H1 (cell line): ENCODE measurements around the gene CORO7. TPM values are rescaled to one million over a fixed set of nuclear protein-coding genes. Genes with fewer than 3 reads are reported as not detected.

ENCODE experiments used
- CTCF ChIA-PET: fragments of 300-600 bp; sonication (Branson Sonifier 250); formaldehyde crosslinking; loops from one replicate; lab custom pipeline; 2021; ENCODE audit not compliant: partially characterized antibody; lab: Charles Lee
- POLR2A ChIA-PET: fragments of 300-600 bp; sonication (Branson Sonifier 250); formaldehyde crosslinking; loops from one replicate; lab custom pipeline; 2021; ENCODE audit warnings: inconsistent platforms; ENCODE audit not compliant: partially characterized antibody; lab: Charles Lee
- DNase-seq, 2 experiments: peaks; one replicate each; pipeline versions ENCODE4 v3.0.0 to v3.0.0-alpha.2; 2010 to 2022; ENCODE audit warnings: low spot score in 2 of 2, low read depth in 1 of 2, mixed read lengths in 1 of 2
- FAIRE-seq: peaks from 2 replicates; lab custom pipeline; 2011; peaks lifted over from hg19 to GRCh38; lab: Jason Lieb, UNC
- H2AFZ ChIP-seq: 2 replicates; pipeline ENCODE4 v1.8.1; 2012; ENCODE audit warnings: low read length, inconsistent platforms
- H2AK5ac ChIP-seq: 2 replicates; pipeline ENCODE4 v1.6.1; 2013; ENCODE audit warnings: low read depth, low read length
- H2BK120ac ChIP-seq: replicated peaks from 2 replicates; pipeline ENCODE3; 2013; ENCODE audit warnings: low read depth, low read length, inconsistent platforms
- H2BK12ac ChIP-seq: 2 replicates; pipeline ENCODE4 v1.6.1; 2013; ENCODE audit warnings: low read depth, low read length
- H2BK15ac ChIP-seq: 2 replicates; pipeline ENCODE4 v1.6.1; 2013; ENCODE audit warnings: low read length
- H2BK20ac ChIP-seq: 2 replicates; pipeline ENCODE4 v1.6.1; 2013; ENCODE audit warnings: low read length
- H2BK5ac ChIP-seq: 2 replicates; pipeline ENCODE4 v1.6.1; 2013; ENCODE audit warnings: low read depth, low read length
- H3K14ac ChIP-seq: 2 replicates; pipeline ENCODE4 v1.6.1; 2013; ENCODE audit warnings: inconsistent platforms; ENCODE audit not compliant: insufficient read length
- H3K18ac ChIP-seq: 2 replicates; pipeline ENCODE4 v1.6.1; 2013; ENCODE audit warnings: low read length; ENCODE audit errors: extremely low read depth
- H3K23ac ChIP-seq: 2 replicates; pipeline ENCODE4 v1.6.1; 2013; ENCODE audit warnings: inconsistent platforms; ENCODE audit not compliant: insufficient read length
- H3K23me2 ChIP-seq: 2 replicates; pipeline ENCODE4 v1.6.1; 2013; ENCODE audit warnings: low read depth, low read length
- H3K27ac ChIP-seq: 2 replicates; pipeline ENCODE4 v1.6.1; 2011; ENCODE audit warnings: low read depth, low read length, inconsistent platforms
- H3K27me3 ChIP-seq, 4 experiments: replicated peaks in 1 of 4; 1 replicate in 1 of 4; 2 replicates in 3 of 4; pipeline versions ENCODE4 v1.6.1 to v1.8.1; 2011 to 2013; ENCODE audit warnings: low read length in 3 of 4, mild to moderate bottlenecking in 3 of 4, inconsistent platforms in 2 of 4, mixed read lengths in 2 of 4, moderate library complexity in 1 of 4; ENCODE audit not compliant: control insufficient read depth in 3 of 4, insufficient read depth in 3 of 4; ENCODE audit errors: extremely low read depth in 1 of 4
- H3K36me3 ChIP-seq, 4 experiments: 2 replicates each; pipeline versions ENCODE4 v1.6.1 to v1.8.1; 2011 to 2013; ENCODE audit warnings: mild to moderate bottlenecking in 4 of 4, low read length in 3 of 4, moderate library complexity in 2 of 4, control low read depth in 1 of 4, inconsistent platforms in 1 of 4; ENCODE audit not compliant: insufficient read depth in 4 of 4, control insufficient read depth in 2 of 4
- H3K4ac ChIP-seq: replicated peaks from 2 replicates; pipeline ENCODE3; 2013; ENCODE audit warnings: low read length, low read depth, mixed read lengths, inconsistent platforms; ENCODE audit not compliant: insufficient read length
- H3K4me1 ChIP-seq, 4 experiments: replicated peaks in 1 of 4; 1 replicate in 1 of 4; 2 replicates in 3 of 4; pipeline versions ENCODE4 v1.6.1 to v1.8.1; 2011 to 2013; ENCODE audit warnings: low read length in 3 of 4, inconsistent platforms in 2 of 4, mixed read lengths in 1 of 4; ENCODE audit not compliant: insufficient read depth in 4 of 4, control insufficient read depth in 3 of 4
- H3K4me2 ChIP-seq, 2 experiments: 2 replicates each; pipeline versions ENCODE4 v1.6.1 to v1.8.1; 2011 to 2013; ENCODE audit warnings: low read depth in 2 of 2, low read length in 2 of 2, control low read depth in 1 of 2, inconsistent platforms in 1 of 2, mild to moderate bottlenecking in 1 of 2; ENCODE audit not compliant: insufficient read depth in 1 of 2
- H3K4me3 ChIP-seq, 4 experiments: fragments of 200-600, 300-600 bp in 1 of 4; sonication (generic), shearing (Covaris generic), sonication (Bioruptor Twin) in 1 of 4; 2 replicates each; pipeline versions ENCODE4 v1.5.1 to v1.8.1; 2011 to 2016; ENCODE audit warnings: low read length in 4 of 4, low read depth in 3 of 4, control low read depth in 2 of 4, inconsistent platforms in 2 of 4, mild to moderate bottlenecking in 2 of 4, mixed read lengths in 1 of 4, moderate library complexity in 1 of 4; ENCODE audit not compliant: insufficient read depth in 2 of 4; ENCODE audit errors: extremely low read depth in 1 of 4
- H3K56ac ChIP-seq: replicated peaks from 2 replicates; pipeline ENCODE3; 2013; ENCODE audit warnings: low read depth, mild to moderate bottlenecking, mixed read lengths, low read length, inconsistent platforms; ENCODE audit not compliant: insufficient read length
- H3K79me1 ChIP-seq: 2 replicates; pipeline ENCODE4 v1.6.1; 2013; ENCODE audit warnings: low read depth, low read length, control low read depth
- H3K79me2 ChIP-seq, 2 experiments: 2 replicates each; pipeline versions ENCODE4 v1.6.1 to v1.8.1; 2012 to 2013; ENCODE audit warnings: low read length in 2 of 2, mild to moderate bottlenecking in 2 of 2, inconsistent platforms in 1 of 2; ENCODE audit not compliant: insufficient read depth in 2 of 2, control insufficient read depth in 1 of 2
- H3K9ac ChIP-seq, 4 experiments: replicated peaks in 1 of 4; 1 replicate in 1 of 4; 2 replicates in 3 of 4; pipeline versions ENCODE4 v1.6.1 to v1.8.1; 2011 to 2013; ENCODE audit warnings: low read depth in 3 of 4, low read length in 3 of 4, control low read depth in 2 of 4, mild to moderate bottlenecking in 2 of 4, moderate library complexity in 2 of 4, inconsistent platforms in 1 of 4; ENCODE audit errors: extremely low read depth in 1 of 4
- H3K9me3 ChIP-seq, 2 experiments: 2 replicates each; pipeline versions ENCODE4 v1.6.1 to v1.8.1; 2012 to 2013; ENCODE audit warnings: mild to moderate bottlenecking in 2 of 2, moderate library complexity in 2 of 2, control low read depth in 1 of 2, inconsistent platforms in 1 of 2, low read depth in 1 of 2, low read length in 1 of 2, mixed read lengths in 1 of 2; ENCODE audit not compliant: insufficient read depth in 2 of 2
- H4K20me1 ChIP-seq, 2 experiments: replicated peaks in 1 of 2; 2 replicates each; pipeline versions ENCODE3 to v1.8.1; 2011 to 2013; ENCODE audit warnings: inconsistent platforms in 2 of 2, low read length in 2 of 2, mild to moderate bottlenecking in 1 of 2; ENCODE audit not compliant: insufficient read depth in 2 of 2, control insufficient read depth in 1 of 2
- H4K5ac ChIP-seq: 2 replicates; pipeline ENCODE4 v1.6.1; 2013; ENCODE audit warnings: low read length, low read depth, mixed read lengths, inconsistent platforms; ENCODE audit not compliant: insufficient read length
- H4K8ac ChIP-seq: 2 replicates; pipeline ENCODE4 v1.8.0; 2013; ENCODE audit warnings: mild to moderate bottlenecking, moderate library complexity, low read length, inconsistent platforms; ENCODE audit not compliant: insufficient read depth; ENCODE audit errors: extremely low read depth
- H4K91ac ChIP-seq: replicated peaks from 2 replicates; pipeline ENCODE3; 2013; ENCODE audit warnings: low read length, mixed read lengths, inconsistent platforms; ENCODE audit not compliant: insufficient read length
- BCL11A ChIP-seq, 2 experiments: IDR thresholded peaks; one replicate each; pipeline ENCODE4 v1.6.1; 2011; ENCODE audit warnings: low read depth in 2 of 2, low read length in 2 of 2, mild to moderate bottlenecking in 2 of 2
- CTCF ChIP-seq, 3 experiments: IDR thresholded peaks; 1 replicate in 2 of 3; 2 replicates in 1 of 3; pipeline versions ENCODE4 v1.5.1 to v1.6.1; 2011; ENCODE audit warnings: low read length in 3 of 3, mild to moderate bottlenecking in 3 of 3, inconsistent platforms in 2 of 3, low read depth in 1 of 3, moderate library complexity in 1 of 3; ENCODE audit not compliant: insufficient read depth in 1 of 3; ENCODE audit errors: control extremely low read depth in 1 of 3
- POU5F1 ChIP-seq: IDR thresholded peaks from 2 replicates; pipeline ENCODE4 v1.6.1; 2011; ENCODE audit warnings: low read depth, mild to moderate bottlenecking, low read length, moderate library complexity
- RAD21 ChIP-seq, 2 experiments: IDR thresholded peaks in 1 of 2; conservative IDR thresholded peaks in 1 of 2; 2 replicates each; pipeline ENCODE4 v1.6.1; 2011; ENCODE audit warnings: low read depth in 2 of 2, low read length in 2 of 2, improper control_type of control experiment in 1 of 2, inconsistent platforms in 1 of 2, mild to moderate bottlenecking in 1 of 2, moderate library complexity in 1 of 2
- RFX5 ChIP-seq: IDR thresholded peaks from 2 replicates; pipeline ENCODE4 v1.6.1; 2011; ENCODE audit warnings: low read depth, low read length, improper control_type of control experiment, borderline replicate concordance
- SIN3A ChIP-seq, 2 experiments: IDR thresholded peaks in 1 of 2; conservative IDR thresholded peaks in 1 of 2; 2 replicates each; pipeline ENCODE4 v1.6.1; 2011 to 2012; ENCODE audit warnings: low read length in 2 of 2, improper control_type of control experiment in 1 of 2, low read depth in 1 of 2, mild to moderate bottlenecking in 1 of 2
- SP2 ChIP-seq: IDR thresholded peaks from 2 replicates; pipeline ENCODE4 v1.6.1; 2012; ENCODE audit warnings: mild to moderate bottlenecking, low read length, inconsistent platforms
- USF2 ChIP-seq: IDR thresholded peaks from 2 replicates; pipeline ENCODE4 v1.6.1; 2011; ENCODE audit warnings: low read length, improper control_type of control experiment
- WGBS, 2 experiments: shearing (Covaris generic) in 1 of 2; methylation state at CpG; one replicate each; pipeline versions ENCODE4 v1.1.6 to v1.1.7; 2013 to 2015; ENCODE audit warnings: low lambda C conversion rate in 2 of 2, mixed read lengths in 2 of 2, inconsistent platforms in 1 of 2, low coverage in 1 of 2, missing lambda C conversion rate in 1 of 2; ENCODE audit not compliant: insufficient replicate concordance in 2 of 2, insufficient coverage in 1 of 2, insufficient read length in 1 of 2; ENCODE audit errors: extremely low coverage in 1 of 2, missing lambda C conversion rate in 1 of 2; 5-methylcytosine and 5-hydroxymethylcytosine counted together
- polyA plus RNA-seq, 7 experiments: library from polyadenylated mRNA; depleted of rRNA in 3 of 7; stranded (reverse) in 5 of 7; unstranded in 2 of 7; fragments of >200 nt in 5 of 7; fragments of 200-250 nt in 2 of 7; gene quantifications; 1 replicate in 5 of 7; 2 replicates in 1 of 7; 4 replicates in 1 of 7; pipeline versions ENCODE4 v1.2.1 to v1.2.3, GENCODE V29; 2011 to 2013; ENCODE audit warnings: missing spikeins in 2 of 7, mixed read lengths in 2 of 7
- total RNA-seq: library from RNA; stranded (reverse); fragmentation: NEBNext Ultra II Directional; extraction: Animal tissue kit (Norgen Biotek cat#: 25700); gene quantifications from 2 replicates; pipeline ENCODE4 v1.2.1, GENCODE V29; 2021

CORO7 gene
- total and polyA plus RNA-seq, 2 of the 8 experiments (the other 6 are each of a cell fraction or from before 2014, with no cell fraction given) = 25.2 to 29.8 TPM

DNA sequence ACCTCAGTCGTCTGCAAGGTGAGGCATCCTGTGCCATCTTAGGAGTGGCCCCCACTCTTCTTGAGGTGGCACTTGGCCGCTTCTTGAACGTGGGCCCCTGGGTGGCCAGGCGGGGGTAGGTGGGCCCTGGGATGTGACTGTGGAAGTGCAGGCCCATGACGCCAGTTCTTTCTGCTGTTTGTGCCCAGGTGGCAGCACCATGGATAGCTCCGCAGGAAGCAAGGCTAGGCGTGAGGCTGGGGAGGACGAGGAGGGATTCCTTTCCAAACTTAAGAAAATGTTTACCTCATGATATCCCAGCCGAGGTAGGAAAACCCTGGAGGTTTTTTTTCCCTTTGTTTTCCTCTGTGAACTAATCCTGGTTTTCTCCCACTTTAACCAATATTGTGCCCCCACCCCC is 38.2 kb upstream of the CORO7 start:
- Histone ChIP-seq H3K56ac (no peak overlapping the region), H4K5ac (no peak overlapping the region), H2AK5ac (no peak overlapping the region), H3K9me3 (no peaks in the 10 kb centered on the region), H2BK5ac (no peak overlapping the region; the same call in 1 of the 2 replicates), H3K23me2 (no peaks in the 10 kb centered on the region), H4K20me1 (peaks cover 6 to 13% of the 10 kb centered on the region in 2 experiments), H3K9ac (no peak overlapping the region), H2BK120ac (no peak overlapping the region), H3K27ac (no peak overlapping the region), H3K4ac (no peak overlapping the region), H3K18ac (no peak overlapping the region), H3K79me1 (no peaks in the 10 kb centered on the region; the same call in 1 of the 2 replicates), H3K27me3 (no peaks in the 10 kb centered on the region), H3K23ac (no peak overlapping the region), H3K4me2 (no peak overlapping the region), H3K4me1 (no peaks in the 10 kb centered on the region), H2BK15ac (no peak overlapping the region), H3K4me3 (no peak overlapping the region), H2BK12ac (no peak overlapping the region), H4K8ac (peak overlapping the region; percentile 68; the same call in 1 of the 2 replicates), H2BK20ac (no peak overlapping the region), H2AFZ (no peak overlapping the region), H3K14ac (no peak overlapping the region), H4K91ac (no peak overlapping the region), H3K36me3 (peaks cover 9 to 55% (median 22%) of the 10 kb centered on the region in 4 experiments; a peak in 7 of 8 replicates), H3K79me2 (no peaks in the 10 kb centered on the region)
- CTCF ChIA-PET = interaction anchor here (0.6 kb wide), 1 partner anchor 325 kb away, joined by 3 read pairs; no protein-coding TSS in a partner anchor
- WGBS, 2 experiments = 89% methylated on average over 9 of the region's 9 CpGs; no CpG with 5 or more reads in 1 of the 2 experiments
- DNase-seq = peak in 1 of 2 experiments; percentile 71
- no peak for TF ChIP-seq RFX5
- TF ChIP-seq SP2 = no peak
- no peak for TF ChIP-seq BCL11A (IDR thresholded peaks at IDR 0.05; ENCODE audit: low read depth in 2 of 2, low read length in 2 of 2)
- TF ChIP-seq USF2 = no peak
- no peak for TF ChIP-seq RAD21 (IDR thresholded peaks at IDR 0.05 in 1 of 2, conservative IDR thresholded peaks at IDR 0.05 in 1 of 2; ENCODE audit: low read depth in 2 of 2, low read length in 2 of 2)
- TF ChIP-seq CTCF (IDR thresholded peaks at IDR 0.05; ENCODE audit: control extremely low read depth in 1 of 3, insufficient read depth in 1 of 3, low read depth in 1 of 3, low read length in 3 of 3) = no peak
- TF ChIP-seq POU5F1 = no peak
- TF ChIP-seq SIN3A (conservative IDR thresholded peaks at IDR 0.05 in 1 of 2, IDR thresholded peaks at IDR 0.05 in 1 of 2; ENCODE audit: low read depth in 1 of 2, low read length in 2 of 2) = 0 out of 4 replicates have a peak, but pooled peaks have one; percentile 50 to 56
- no peak for FAIRE-seq
- POLR2A ChIA-PET = interaction anchor here (0.7 to 21.6 kb wide), 6 partner anchors 6 to 55 kb away, joined by 3 to 257 read pairs (median 6); partner anchors contain the start of genes HMOX2 and NMRAL1
